ENCODE results near the gene CAMSAP1. TPM values are rescaled to one million over a fixed set of nuclear protein-coding genes. Genes with fewer than 3 reads are reported as not detected.

The CAMSAP1 gene
- total RNA-seq, 1 donor from 2014 or later, result 150 TPM

- H3K4me1 Mint-ChIP-seq (ENCODE audit: low read depth, unreplicated experiment), result peaks cover 8% of the 10 kb centered on the region
- no peak overlapping the region for H3K4me3 Mint-ChIP-seq (ENCODE audit: unreplicated experiment)
- peaks cover 2% of the 10 kb centered on the region for H3K27me3 Mint-ChIP-seq (ENCODE audit: unreplicated experiment)
- no peak overlapping the region for H3K27ac Mint-ChIP-seq (ENCODE audit: unreplicated experiment)
- no peak for TF ChIP-seq CTCF (IDR thresholded peaks at IDR 0.05; ENCODE audit: partially characterized antibody, unreplicated experiment)
- DNase-seq, result no peak
- peaks cover under 1% of the 10 kb centered on the region for H3K36me3 Mint-ChIP-seq (ENCODE audit: unreplicated experiment)
- H3K9me3 Mint-ChIP-seq (ENCODE audit: unreplicated experiment), result peaks cover 2% of the 10 kb centered on the region
Observed at GRCh38 chr9:135833864-135834263, 73.5 kb downstream of the CAMSAP1 start.

GRCh38 chr9:135830496-135830895 is 76.8 kb downstream of the CAMSAP1 start:
- DNase-seq, result no peak
- no peak for TF ChIP-seq CTCF (IDR thresholded peaks at IDR 0.05; ENCODE audit: partially characterized antibody, unreplicated experiment)
- Mint-ChIP-seq H3K9me3 (ENCODE audit: unreplicated experiment) (peaks cover 5% of the 10 kb centered on the region), H3K4me1 (ENCODE audit: low read depth, unreplicated experiment) (peaks cover 18% of the 10 kb centered on the region), H3K27me3 (ENCODE audit: unreplicated experiment) (peaks cover 5% of the 10 kb centered on the region), H3K27ac (ENCODE audit: unreplicated experiment) (no peak overlapping the region), H3K36me3 (ENCODE audit: unreplicated experiment) (peaks cover 7% of the 10 kb centered on the region), H3K4me3 (ENCODE audit: unreplicated experiment) (no peak overlapping the region)

DNA sequence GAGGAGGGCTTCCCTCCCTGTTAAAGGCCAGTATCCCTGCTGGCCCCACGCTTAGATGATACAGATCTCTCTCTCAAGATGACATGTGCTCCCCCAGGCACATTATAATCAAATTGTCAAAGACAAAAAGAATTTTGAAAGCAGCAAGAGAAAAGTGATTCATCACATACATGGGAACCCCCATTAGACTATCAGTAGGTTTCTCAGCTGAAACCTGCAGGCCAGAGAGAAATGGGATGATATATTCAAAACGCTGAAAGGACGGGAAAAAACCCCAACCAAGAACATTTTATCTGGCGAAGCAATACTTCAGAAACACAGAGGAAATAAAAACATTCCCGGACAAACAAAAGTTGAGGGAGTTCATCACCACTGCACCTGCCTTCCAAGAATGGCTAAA is 78.7 kb downstream of the CAMSAP1 start:
- no peak overlapping the region for H3K4me3 Mint-ChIP-seq (ENCODE audit: unreplicated experiment)
- no peak for DNase-seq
- H3K36me3 Mint-ChIP-seq (ENCODE audit: unreplicated experiment), result peaks cover 7% of the 10 kb centered on the region
- no peak overlapping the region for H3K27ac Mint-ChIP-seq (ENCODE audit: unreplicated experiment)
- H3K4me1 Mint-ChIP-seq (ENCODE audit: low read depth, unreplicated experiment), result peaks cover 26% of the 10 kb centered on the region
- H3K9me3 Mint-ChIP-seq (ENCODE audit: unreplicated experiment), result peaks cover 7% of the 10 kb centered on the region
- no peak for TF ChIP-seq CTCF (IDR thresholded peaks at IDR 0.05; ENCODE audit: partially characterized antibody, unreplicated experiment)
- peaks cover 4% of the 10 kb centered on the region for H3K27me3 Mint-ChIP-seq (ENCODE audit: unreplicated experiment)

DNA sequence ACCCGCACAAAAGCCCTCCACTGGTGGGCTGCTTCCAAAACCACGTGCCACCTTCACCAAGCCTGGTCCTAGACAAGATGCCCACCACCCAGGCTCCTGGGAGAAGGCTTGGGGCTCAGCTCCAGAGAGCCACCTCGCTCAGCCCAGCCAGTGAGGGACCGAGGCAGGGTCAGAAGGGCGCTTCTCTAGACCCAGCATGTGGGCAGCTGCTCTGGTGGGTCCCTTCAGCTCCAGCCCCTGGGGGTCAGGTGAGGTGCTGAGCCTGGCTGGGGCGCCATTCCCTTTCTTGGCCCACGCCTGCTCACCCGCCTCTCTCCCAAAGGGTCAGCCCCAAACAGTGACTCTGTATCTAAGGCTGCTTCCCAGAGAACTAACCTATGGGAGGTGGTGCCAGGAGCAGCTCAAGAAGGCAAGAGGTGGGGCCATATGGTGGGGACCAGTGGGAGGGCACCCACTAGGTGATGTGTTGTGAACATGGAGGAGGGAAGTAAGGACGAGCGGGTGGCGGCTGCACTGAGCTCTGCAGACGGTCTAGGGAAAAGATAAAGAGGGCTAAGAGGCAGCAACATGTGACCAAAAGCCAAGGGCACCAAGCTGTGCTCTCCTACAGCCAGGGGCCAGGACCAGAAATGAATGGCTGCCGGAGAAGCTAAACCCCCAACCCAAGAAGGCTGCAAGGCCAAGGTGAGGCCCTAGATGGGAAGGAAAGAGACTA is 79.3 kb downstream of the CAMSAP1 start:
- no peak for DNase-seq
- Mint-ChIP-seq H3K9me3 (ENCODE audit: unreplicated experiment) (peaks cover 8% of the 10 kb centered on the region), H3K4me1 (ENCODE audit: low read depth, unreplicated experiment) (peaks cover 26% of the 10 kb centered on the region), H3K27me3 (ENCODE audit: unreplicated experiment) (peaks cover 3% of the 10 kb centered on the region), H3K36me3 (ENCODE audit: unreplicated experiment) (peaks cover 7% of the 10 kb centered on the region), H3K4me3 (ENCODE audit: unreplicated experiment) (no peak overlapping the region), H3K27ac (ENCODE audit: unreplicated experiment) (no peak overlapping the region)
- no peak for TF ChIP-seq CTCF (IDR thresholded peaks at IDR 0.05; ENCODE audit: partially characterized antibody, unreplicated experiment)

DNA sequence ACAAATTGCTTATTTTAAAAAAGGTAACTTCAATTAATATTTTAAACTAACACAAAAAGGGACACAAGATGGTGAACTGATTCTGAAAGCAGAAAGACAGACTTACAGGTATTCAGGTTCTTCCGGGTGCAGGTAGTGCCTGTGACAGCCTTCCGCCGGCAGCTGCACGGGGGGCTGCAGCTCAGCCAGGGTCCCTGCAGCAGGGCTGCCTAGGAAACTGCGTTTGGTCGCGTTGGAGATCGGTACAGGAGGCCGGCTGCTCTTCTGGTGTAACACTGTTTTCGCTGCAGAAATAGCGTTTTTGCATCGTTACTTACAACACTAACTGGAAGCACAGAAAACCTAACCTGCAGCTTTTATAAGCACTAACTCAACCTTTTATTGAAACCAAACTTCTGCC is 80.0 kb downstream of the CAMSAP1 start:
- Mint-ChIP-seq H3K4me3 (ENCODE audit: unreplicated experiment) (no peak overlapping the region), H3K27me3 (ENCODE audit: unreplicated experiment) (peaks cover 3% of the 10 kb centered on the region), H3K27ac (ENCODE audit: unreplicated experiment) (no peak overlapping the region), H3K36me3 (ENCODE audit: unreplicated experiment) (peaks cover 9% of the 10 kb centered on the region), H3K9me3 (ENCODE audit: unreplicated experiment) (peaks cover 12% of the 10 kb centered on the region), H3K4me1 (ENCODE audit: low read depth, unreplicated experiment) (peaks cover 27% of the 10 kb centered on the region)
- TF ChIP-seq CTCF (IDR thresholded peaks at IDR 0.05; ENCODE audit: partially characterized antibody, unreplicated experiment), result no peak
- DNase-seq, result no peak

Measured in glutamatergic neuron (in vitro differentiated cells).